Panc1 (cell line): ENCODE data around the gene CLINT1.

ENCODE experiments used
- CTCF ChIP-seq: fragments of 450-650 bp; IDR thresholded peaks from 2 replicates; pipeline ENCODE4 v1.5.1; 2017; ENCODE audit warnings: mild to moderate bottlenecking
- TCF7L2 ChIP-seq: IDR thresholded peaks from 2 replicates; pipeline ENCODE4 v1.6.1; 2011; ENCODE audit warnings: mild to moderate bottlenecking, low read depth, low read length, inconsistent platforms

- TF ChIP-seq CTCF (no peak), TCF7L2 (no peak)
These were observed 94.4 kb downstream of the CLINT1 start for GRCh38 chr5:157764531-157764930.
